Kasumi-1 (cell line): ENCODE results near the gene LSM8.
"Not testable (repeated sequence)": the region's sequence is repeated elsewhere in the genome, so short reads cannot be mapped to it uniquely, and the experiment has no call there.

Experiments
- DNase-seq, 2 experiments: peaks; one replicate each; lab custom pipeline; 2025; lab: John Stamatoyannopoulos, UW

LSM8 gene

GRCh38 chr7:118183786-118184564, at the start of gene LSM8:
Gene LSM8 (plus strand): TSS chr7:118184164. CDS start chr7:118184224, 60 bp downstream.
- DNase-seq, result peak; percentile 97 to 98

- not testable (repeated sequence) for DNase-seq
These were observed 49.5 kb upstream of the LSM8 start for GRCh38 chr7:118134420-118134819.

DNA sequence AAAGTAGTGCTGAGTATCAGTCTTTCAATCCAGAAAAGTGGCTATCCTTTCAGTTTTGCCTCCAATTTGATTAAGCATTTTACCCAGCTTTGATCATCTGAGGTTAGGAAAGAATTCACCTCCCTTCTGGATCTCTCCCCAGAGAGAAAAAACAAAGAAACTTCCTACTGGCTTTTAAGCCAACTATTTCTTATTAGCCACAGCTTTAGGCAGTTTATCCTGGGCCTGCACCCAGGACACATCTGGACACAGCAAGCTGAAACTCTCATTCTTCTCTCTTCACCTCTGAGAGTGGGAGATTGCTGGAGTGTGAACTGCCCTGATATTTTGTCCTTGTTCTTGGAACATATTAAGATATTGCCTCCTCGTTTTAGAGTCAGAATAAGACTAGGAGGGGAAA, 43.5 kb upstream of the LSM8 start:
- DNase-seq, result no peak

DNA sequence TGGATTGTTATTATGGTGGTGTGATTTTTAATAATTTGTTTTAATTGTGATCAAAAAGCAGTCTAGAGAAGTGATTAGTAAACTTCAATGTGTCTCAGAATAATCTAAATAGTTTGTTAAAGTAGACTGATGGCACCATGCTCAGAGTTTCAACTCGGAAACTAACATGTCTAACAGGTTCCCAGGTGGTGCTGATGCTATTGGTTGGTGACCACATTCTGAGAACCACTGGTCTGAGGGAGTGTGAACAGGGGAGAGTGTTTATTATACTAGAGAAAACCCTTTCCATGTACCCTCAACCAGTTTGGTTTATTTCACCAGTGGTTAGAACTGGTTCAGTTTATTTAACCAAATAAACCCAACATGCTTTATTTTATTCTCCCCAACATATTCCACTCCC, 42.0 kb upstream of the LSM8 start:
- no peak for DNase-seq

GRCh38 chr7:118148930-118149329, 35.0 kb upstream of the LSM8 start:
- DNase-seq, result no peak

GRCh38 chr7:118149394-118149793, 34.6 kb upstream of the LSM8 start:
- DNase-seq, result no peak

GRCh38 chr7:118151671-118152070, 32.3 kb upstream of the LSM8 start:
- no peak for DNase-seq

GRCh38 chr7:118152149-118152548, 31.8 kb upstream of the LSM8 start:
- no peak for DNase-seq

DNA sequence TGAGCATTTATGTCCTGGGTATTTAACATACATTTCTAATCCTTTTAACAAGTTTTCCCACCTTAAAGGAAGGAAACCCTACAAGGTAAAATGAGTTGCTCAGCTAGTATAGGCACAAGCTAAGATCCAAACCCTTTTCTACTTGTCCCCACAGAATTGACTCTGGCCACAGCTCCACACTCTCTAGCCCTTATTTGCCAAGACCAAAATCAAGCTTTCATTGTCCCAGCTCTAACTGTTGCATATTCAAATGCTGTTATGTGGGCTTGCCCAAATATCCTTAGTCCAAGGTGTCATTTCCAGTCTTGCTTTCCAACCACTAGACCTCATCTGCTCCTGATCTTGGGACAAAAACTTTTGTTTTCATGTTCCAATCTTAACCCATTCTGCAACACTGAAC, 31.3 kb upstream of the LSM8 start:
- no peak for DNase-seq

- peak; percentile 72 to 80 for DNase-seq
These were observed 30.3 kb upstream of the LSM8 start for GRCh38 chr7:118153551-118154177.

- DNase-seq, result no peak
These were observed 25.2 kb upstream of the LSM8 start for GRCh38 chr7:118158766-118159165.

DNA sequence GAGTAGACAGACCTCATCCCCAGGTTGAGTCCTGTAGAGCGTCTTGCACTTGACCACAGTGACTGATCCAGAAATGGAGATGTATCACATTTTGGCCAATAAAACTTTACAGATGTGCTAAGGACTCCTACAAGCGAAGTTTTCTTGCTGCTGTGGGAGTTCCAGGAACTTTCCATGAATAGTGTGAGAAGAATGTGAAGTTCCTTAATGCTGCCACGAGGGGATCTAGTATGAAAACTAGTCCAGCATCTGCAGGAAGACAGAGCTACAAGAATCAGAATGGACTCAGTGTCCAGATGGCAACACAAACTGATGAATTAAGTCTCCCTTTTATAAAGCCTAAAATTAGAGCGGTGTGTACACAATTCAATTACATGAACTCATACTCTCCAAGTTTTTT, 14.8 kb upstream of the LSM8 start:
- no peak for DNase-seq

DNA sequence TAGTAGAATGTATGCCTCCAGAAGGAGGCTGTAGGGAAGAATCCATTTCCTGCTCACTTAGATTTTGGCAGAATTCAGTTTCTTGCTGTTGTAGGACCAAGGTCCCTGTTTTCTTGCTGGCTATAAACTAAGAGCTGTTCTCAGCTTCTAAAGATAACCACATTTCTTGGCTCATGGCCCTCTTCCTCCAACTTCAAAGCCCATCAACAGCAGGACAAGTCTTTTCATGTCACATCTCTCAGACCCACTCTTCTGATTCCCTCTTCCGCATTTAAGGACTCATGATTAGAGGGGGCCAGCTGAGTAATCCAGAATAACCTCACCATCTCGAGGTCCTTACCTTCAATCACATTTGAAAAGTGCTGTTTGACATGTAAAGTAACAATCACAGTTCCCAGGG, 8.2 kb upstream of the LSM8 start:
- DNase-seq, result no peak

GRCh38 chr7:118179191-118179590, 4.8 kb upstream of the LSM8 start:
- DNase-seq, result no peak

- peak in 1 of 2 experiments; percentile 33 for DNase-seq
These were observed 1.2 kb upstream of the LSM8 start for GRCh38 chr7:118182593-118183427.

- DNase-seq, result no peak
These were observed 557 bp upstream of the LSM8 start for GRCh38 chr7:118183428-118183785.

DNA sequence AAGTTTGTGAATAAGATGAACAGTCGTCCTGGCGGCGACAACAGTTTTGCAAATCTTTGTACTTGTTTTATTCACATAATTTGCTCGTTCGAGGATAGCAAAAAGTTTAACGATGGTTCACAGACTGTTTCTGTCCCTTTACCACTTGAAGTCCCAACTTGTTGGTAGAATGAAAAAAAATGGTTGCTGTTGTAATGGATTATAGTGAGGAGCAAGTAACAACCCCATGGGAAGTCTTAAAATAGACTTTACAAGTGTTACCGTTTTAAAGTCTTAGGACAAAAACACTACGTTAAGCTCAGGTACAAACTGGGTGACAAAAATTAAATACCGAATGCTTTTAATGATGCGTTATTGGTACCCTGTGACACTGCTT, 589 bp downstream of the LSM8 start:
- peak in 1 of 2 experiments; percentile 17 for DNase-seq

DNA sequence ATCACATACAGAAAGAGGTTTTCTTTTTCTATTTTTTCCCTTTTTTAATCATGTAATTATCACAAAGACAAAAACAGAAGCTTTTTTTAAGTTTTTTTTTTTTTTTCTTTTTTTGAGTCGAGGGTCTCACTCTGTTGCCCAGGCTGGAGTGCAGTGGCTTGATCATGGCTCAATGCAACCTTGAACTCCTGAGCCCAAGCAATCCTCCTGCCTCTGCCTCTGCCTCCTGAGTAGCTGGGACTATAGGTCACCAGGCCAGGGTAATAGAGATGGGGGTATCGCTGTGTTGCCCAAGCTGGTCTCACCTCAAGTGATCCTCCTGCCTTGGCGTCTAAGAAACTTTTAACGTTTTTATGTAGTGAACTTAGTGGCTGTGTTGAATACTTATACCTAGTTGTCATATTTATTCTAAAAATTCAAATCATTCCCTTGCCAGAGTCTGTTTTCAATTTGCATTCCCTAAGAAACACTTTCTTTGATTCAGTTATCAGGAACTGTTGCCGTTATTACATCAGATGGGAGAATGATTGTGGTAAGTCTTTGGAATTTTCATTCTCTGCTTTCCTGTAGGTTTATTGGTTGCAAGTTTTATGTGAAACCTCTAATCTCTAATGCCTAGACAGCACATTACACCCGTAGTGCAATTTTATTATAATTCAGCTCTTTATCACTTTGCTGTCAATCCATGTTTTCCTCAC, 1.3 kb downstream of the LSM8 start:
- DNase-seq, result no peak

DNA sequence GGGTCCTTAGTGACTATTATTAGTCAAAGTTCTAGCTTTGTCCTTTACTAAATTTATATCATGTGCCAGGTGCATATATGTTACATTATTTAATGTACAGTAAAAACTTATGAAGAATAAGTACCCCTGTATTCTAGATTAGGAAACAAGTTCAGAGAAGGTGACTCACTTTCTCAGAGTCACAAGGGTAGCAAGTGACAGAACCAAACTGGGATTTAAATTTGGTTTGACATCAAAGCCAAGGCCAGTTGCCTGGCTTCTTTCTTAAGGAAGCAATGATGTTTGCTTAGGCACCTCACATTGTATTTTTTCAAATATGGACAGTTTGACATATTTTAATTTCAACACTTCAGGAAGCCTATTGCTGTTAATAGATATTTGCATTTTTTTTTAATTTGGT, 2.5 kb downstream of the LSM8 start:
- DNase-seq, result no peak

DNA sequence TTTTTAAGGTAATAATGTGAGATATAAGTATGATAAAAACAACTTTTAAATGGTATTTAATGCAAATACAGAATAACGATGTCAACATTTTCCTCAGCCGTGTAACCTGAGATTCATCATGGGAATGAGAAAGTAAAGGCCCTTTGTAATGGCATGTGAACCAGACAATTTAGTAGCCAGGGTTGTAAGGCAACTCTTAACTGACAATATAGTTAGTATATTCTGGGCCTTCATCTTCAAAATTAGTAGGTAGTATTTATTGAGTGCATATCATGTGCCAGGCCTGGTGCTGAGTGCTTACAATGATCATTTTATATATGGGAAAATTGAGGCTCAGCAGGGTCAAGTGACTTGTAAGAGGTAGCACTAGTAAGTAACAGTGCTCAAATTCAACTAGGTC, 10.6 kb downstream of the LSM8 start:
- DNase-seq, result no peak

GRCh38 chr7:118195837-118196474, 12.0 kb downstream of the LSM8 start:
- peak; percentile 59 to 71 for DNase-seq

GRCh38 chr7:118202061-118202460, 18.1 kb downstream of the LSM8 start:
- DNase-seq, result no peak
